Peyer's patch (tissue), 4 donors: Measurements from ENCODE around the gene ACBD6. TPM values are rescaled to one million over a fixed set of nuclear protein-coding genes. Genes with fewer than 3 reads are reported as not detected.

Source experiments
- DNase-seq, 3 donors: peaks; one replicate each; pipeline ENCODE4 v3.0.0-alpha.2; 2017 to 2019
- H3K27ac ChIP-seq, 4 donors: fragments of 200-600 bp; sonication (generic); one replicate each; pipeline ENCODE4 v1.5.1; 2016 to 2019
- H3K27me3 ChIP-seq, 2 donors: fragments of 200-600 bp; sonication (generic); one replicate each; pipeline ENCODE4 v1.5.1; 2019
- H3K36me3 ChIP-seq, 3 donors: fragments of 200-600 bp; sonication (generic); one replicate each; pipeline ENCODE4 v1.5.1; 2016 to 2019
- H3K4me1 ChIP-seq, 4 donors: fragments of 200-600 bp; sonication (generic); one replicate each; pipeline ENCODE4 v1.5.1; 2016 to 2019
- H3K4me3 ChIP-seq, 4 donors: fragments of 200-600 bp; sonication (generic); 1 replicate in 3 of 4; 2 replicates in 1 of 4; pipeline ENCODE4 v1.5.1; 2016 to 2019; ENCODE audit warnings: mild to moderate bottlenecking in 1 of 4
- H3K9me3 ChIP-seq, 4 donors: fragments of 200-600 bp; sonication (generic); one replicate each; pipeline ENCODE4 v1.5.1; 2016 to 2019; ENCODE audit warnings: mild to moderate bottlenecking in 1 of 4
- POLR2A ChIP-seq, 2 donors: fragments of 450-650 bp; IDR thresholded peaks; one replicate each; pipeline ENCODE4 v1.5.1; 2017; ENCODE audit warnings: antibody characterized with exemption in 2 of 2, mild to moderate bottlenecking in 2 of 2, moderate library complexity in 2 of 2
- total RNA-seq, 4 donors: library from RNA; depleted of rRNA; stranded (reverse); fragments of >200 nt; gene quantifications; one replicate each; pipeline ENCODE4 v1.1.0, GENCODE V29; 2016
- TF ChIP-seq, protein P1 (sequence below), 6 experiments: fragments of 450-650 bp in 4 of 6; fragments of 200-600 bp in 2 of 6; sonication (generic) in 1 of 6; IDR thresholded peaks; one replicate each; pipeline ENCODE4 v1.5.1; 2017 to 2019; ENCODE audit warnings: antibody characterized with exemption in 6 of 6, mild to moderate bottlenecking in 3 of 6, moderate library complexity in 1 of 6

ACBD6 gene
- total RNA-seq, 4 donors from 2014 or later = 32.2 to 56.1 (median 32.7) TPM

DNA sequence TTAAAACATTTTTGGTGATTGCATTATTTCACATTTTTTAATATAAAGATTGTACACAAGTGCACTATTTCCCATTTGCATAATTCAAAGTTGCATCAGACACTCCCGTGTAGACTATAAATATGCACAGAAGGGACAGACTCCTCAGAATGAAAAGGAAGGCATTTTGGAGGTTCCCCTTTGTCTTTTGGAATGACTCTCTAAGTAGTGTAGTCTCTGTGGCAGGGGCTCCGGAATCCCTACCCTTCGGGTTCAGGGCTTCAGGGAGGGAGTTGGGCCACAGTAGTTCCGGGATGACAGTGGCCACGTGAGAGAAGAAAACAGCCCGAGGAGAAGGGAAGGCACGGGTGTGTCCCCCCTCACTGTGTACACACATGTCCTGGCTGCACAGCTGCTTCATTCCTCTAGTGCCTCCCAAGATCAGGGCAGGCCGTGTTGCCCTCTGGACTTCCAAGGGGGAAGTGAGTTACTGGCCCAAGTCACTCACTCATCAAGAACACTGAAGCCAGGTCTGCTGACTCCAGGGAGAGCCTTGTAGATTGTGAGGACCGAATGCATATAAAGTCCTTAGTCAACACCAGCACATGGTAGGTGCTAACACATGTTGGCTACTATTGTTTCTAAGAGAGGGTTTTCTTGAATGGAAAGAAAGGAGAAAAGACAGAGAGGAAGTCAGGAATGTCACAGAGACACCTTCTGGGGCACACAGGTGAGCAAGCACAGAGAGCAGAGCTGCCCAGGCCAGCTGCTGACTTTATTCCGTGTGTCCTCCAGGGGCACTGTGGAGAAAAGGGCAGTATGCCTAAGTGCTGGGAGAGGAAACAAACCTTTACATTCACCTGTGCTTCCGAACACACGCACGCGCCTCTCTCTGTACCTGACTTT is 232.5 kb downstream of the ACBD6 start:
- TF ChIP-seq, protein P1, sequence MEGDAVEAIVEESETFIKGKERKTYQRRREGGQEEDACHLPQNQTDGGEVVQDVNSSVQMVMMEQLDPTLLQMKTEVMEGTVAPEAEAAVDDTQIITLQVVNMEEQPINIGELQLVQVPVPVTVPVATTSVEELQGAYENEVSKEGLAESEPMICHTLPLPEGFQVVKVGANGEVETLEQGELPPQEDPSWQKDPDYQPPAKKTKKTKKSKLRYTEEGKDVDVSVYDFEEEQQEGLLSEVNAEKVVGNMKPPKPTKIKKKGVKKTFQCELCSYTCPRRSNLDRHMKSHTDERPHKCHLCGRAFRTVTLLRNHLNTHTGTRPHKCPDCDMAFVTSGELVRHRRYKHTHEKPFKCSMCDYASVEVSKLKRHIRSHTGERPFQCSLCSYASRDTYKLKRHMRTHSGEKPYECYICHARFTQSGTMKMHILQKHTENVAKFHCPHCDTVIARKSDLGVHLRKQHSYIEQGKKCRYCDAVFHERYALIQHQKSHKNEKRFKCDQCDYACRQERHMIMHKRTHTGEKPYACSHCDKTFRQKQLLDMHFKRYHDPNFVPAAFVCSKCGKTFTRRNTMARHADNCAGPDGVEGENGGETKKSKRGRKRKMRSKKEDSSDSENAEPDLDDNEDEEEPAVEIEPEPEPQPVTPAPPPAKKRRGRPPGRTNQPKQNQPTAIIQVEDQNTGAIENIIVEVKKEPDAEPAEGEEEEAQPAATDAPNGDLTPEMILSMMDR (IDR thresholded peaks at IDR 0.05) = peak in 3 of 6 experiments; percentile 48 to 59 (median 51)
- peak in 1 of 2 donors; percentile 24 for TF ChIP-seq POLR2A (IDR thresholded peaks at IDR 0.05)
- Histone ChIP-seq H3K4me1 (peaks cover 0 to 22% (median 0%) of the 10 kb centered on the region in 4 donors), H3K9me3 (no peaks in the 10 kb centered on the region), H3K4me3 (no peak overlapping the region), H3K27ac (peak overlapping the region in 3 of 4 donors; percentile 52 to 74 (median 70)), H3K27me3 (no peaks in the 10 kb centered on the region), H3K36me3 (peaks cover 0 to 8% (median 0%) of the 10 kb centered on the region in 3 donors)
- peak in 2 of 3 donors; percentile 83 to 84 for DNase-seq

DNA sequence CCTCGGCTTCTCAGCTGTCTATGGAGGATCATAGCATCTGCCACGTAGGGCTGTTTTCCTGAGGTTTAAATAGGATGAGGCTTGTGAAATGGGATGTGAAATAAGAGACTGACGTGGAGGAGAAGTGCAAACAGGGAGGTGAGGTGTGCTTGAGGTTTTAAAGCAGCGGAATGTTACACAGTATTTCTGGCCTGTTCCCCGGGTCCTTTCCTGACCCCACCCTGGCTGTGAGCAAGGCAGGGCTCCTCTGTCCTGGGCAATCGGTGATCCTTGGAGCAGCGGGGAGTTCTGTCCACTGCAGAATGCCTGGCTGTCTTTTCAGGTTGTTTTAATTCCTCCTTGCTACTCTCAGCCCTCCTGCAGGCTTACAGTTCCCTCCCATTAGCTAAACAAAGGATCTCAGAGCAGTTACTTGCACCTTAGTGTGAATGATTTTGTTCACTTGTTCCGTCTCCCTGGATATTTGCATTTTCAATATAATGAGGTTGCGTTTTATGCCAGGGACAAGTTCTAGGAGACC is 233.8 kb downstream of the ACBD6 start:
- H3K36me3 ChIP-seq = peaks cover 0 to under 1% (median 0%) of the 10 kb centered on the region in 3 donors
- H3K9me3 ChIP-seq = no peaks in the 10 kb centered on the region
- no peak overlapping the region for H3K4me3 ChIP-seq
- TF ChIP-seq POLR2A (IDR thresholded peaks at IDR 0.05) = no peak
- TF ChIP-seq, protein P1 (IDR thresholded peaks at IDR 0.05) = no peak
- no peak for DNase-seq
- peaks cover 0 to 22% (median 0%) of the 10 kb centered on the region in 4 donors for H3K4me1 ChIP-seq
- no peak overlapping the region for H3K27ac ChIP-seq
- H3K27me3 ChIP-seq = no peaks in the 10 kb centered on the region

DNA sequence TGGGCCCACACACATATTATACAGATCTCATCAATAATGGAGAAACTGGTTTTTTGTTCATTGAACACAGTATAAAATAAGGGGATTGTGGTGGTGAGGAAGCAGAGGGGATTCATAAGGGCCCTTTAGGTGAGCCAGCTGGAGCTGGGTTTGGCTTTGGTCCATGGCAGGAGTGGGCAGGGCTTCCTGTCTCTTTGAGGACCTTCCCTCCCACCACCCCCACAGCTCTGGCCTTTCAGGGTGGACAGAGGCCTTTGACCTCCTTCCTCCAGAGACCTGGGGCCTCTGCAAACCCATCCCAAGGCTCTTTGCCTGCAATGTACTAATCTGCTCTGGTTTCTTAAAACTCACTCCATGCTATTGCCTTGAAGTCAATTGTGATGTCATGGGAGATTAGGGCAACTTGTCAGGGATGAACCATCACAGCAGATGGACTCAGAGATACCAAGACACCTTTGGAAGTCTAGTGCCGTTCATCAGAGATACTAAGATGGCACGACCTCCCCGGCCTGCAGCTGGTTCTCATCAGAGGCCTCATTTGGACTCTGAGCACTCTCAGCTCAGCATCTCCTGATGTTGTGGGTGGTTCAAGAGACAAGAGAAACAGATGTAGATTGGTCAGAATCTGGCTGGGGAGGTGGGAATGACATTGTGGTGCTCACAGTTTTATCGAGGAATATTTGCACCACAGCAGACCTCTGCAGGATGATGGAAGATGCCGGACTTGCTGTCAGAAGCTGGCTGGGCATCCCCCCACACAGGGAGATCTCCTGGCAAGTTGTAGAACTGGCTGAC is 234.4 kb downstream of the ACBD6 start:
- Histone ChIP-seq H3K4me3 (no peak overlapping the region), H3K27ac (no peak overlapping the region), H3K9me3 (no peaks in the 10 kb centered on the region), H3K27me3 (no peaks in the 10 kb centered on the region), H3K4me1 (peaks cover 0 to 22% (median 0%) of the 10 kb centered on the region in 4 donors), H3K36me3 (no peaks in the 10 kb centered on the region)
- TF ChIP-seq, protein P1 (IDR thresholded peaks at IDR 0.05) = no peak
- TF ChIP-seq POLR2A (IDR thresholded peaks at IDR 0.05) = no peak
- peak in 1 of 3 donors; percentile 31 for DNase-seq

DNA sequence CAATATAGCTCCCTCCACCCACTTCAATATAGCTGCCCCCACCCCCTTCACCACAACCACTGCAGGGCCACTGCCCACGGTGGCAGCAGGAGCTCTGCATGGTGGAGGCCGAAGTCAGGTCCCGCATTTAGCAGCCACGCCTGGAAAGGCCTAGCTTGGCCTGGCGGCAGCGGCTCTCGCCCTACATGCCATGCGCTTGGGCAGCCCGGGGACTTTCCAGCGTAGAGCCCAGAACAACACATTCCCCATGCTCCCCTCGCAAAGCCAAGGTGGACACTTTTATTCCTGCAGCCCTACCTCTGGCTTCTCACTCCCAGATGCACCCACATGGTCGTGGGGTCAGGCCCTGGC is 235.2 kb downstream of the ACBD6 start:
- no peaks in the 10 kb centered on the region for H3K27me3 ChIP-seq
- peak in 1 of 3 donors; percentile 24 for DNase-seq
- H3K27ac ChIP-seq = no peak overlapping the region
- H3K4me3 ChIP-seq = no peak overlapping the region
- no peaks in the 10 kb centered on the region for H3K36me3 ChIP-seq
- H3K9me3 ChIP-seq = no peaks in the 10 kb centered on the region
- H3K4me1 ChIP-seq = peaks cover 0 to 22% (median 0%) of the 10 kb centered on the region in 4 donors
- TF ChIP-seq POLR2A (IDR thresholded peaks at IDR 0.05) = no peak
- TF ChIP-seq, protein P1 (IDR thresholded peaks at IDR 0.05) = no peak
